Testis (tissue), 2 donors: ENCODE results near the gene ITIH3.

Experiments used
- POLR2A ChIP-seq: fragments of 450-650 bp; IDR thresholded peaks from one replicate; pipeline ENCODE4 v1.6.1; 2017; ENCODE audit warnings: antibody characterized with exemption, mild to moderate bottlenecking, moderate library complexity
- TF ChIP-seq, protein P1 (sequence below), 3 experiments: fragments of 450-650 bp in 2 of 3; fragments of 200-600 bp in 1 of 3; sonication (generic) in 1 of 3; IDR thresholded peaks; one replicate each; pipeline ENCODE4 v1.5.1; 2016 to 2019; ENCODE audit warnings: antibody characterized with exemption in 3 of 3, mild to moderate bottlenecking in 2 of 3, moderate library complexity in 1 of 3

GRCh38 chr3:52787246-52787645 is 7.3 kb upstream of the ITIH3 start:
- TF ChIP-seq POLR2A: no peak
- TF ChIP-seq, protein P1, sequence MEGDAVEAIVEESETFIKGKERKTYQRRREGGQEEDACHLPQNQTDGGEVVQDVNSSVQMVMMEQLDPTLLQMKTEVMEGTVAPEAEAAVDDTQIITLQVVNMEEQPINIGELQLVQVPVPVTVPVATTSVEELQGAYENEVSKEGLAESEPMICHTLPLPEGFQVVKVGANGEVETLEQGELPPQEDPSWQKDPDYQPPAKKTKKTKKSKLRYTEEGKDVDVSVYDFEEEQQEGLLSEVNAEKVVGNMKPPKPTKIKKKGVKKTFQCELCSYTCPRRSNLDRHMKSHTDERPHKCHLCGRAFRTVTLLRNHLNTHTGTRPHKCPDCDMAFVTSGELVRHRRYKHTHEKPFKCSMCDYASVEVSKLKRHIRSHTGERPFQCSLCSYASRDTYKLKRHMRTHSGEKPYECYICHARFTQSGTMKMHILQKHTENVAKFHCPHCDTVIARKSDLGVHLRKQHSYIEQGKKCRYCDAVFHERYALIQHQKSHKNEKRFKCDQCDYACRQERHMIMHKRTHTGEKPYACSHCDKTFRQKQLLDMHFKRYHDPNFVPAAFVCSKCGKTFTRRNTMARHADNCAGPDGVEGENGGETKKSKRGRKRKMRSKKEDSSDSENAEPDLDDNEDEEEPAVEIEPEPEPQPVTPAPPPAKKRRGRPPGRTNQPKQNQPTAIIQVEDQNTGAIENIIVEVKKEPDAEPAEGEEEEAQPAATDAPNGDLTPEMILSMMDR (IDR thresholded peaks at IDR 0.05): no peak
